Fibroblast of lung (primary cell): Measurements from ENCODE around the gene NDRG3. TPM values are rescaled to one million over a fixed set of nuclear protein-coding genes. Genes with fewer than 3 reads are reported as not detected.

ENCODE experiments used
- DNase-seq, 2 donors: peaks; one replicate each; pipeline versions ENCODE4 v3.0.0 to v3.0.0-alpha.2; 2010; ENCODE audit warnings: low read depth in 2 of 2
- H2AFZ ChIP-seq: 2 replicates; pipeline ENCODE4 v1.5.1; 2012; ENCODE audit warnings: low read length, control low read depth, inconsistent platforms
- H3K27ac ChIP-seq: 2 replicates; pipeline ENCODE4 v1.5.1; 2011; ENCODE audit warnings: low read length, control low read depth; ENCODE audit not compliant: insufficient read depth
- H3K27me3 ChIP-seq: 2 replicates; pipeline ENCODE4 v1.5.1; 2011; ENCODE audit warnings: mild to moderate bottlenecking, low read length; ENCODE audit not compliant: control insufficient read depth, insufficient read depth
- H3K36me3 ChIP-seq: 2 replicates; pipeline ENCODE4 v1.5.1; 2011; ENCODE audit warnings: low read length; ENCODE audit not compliant: control insufficient read depth, insufficient read depth
- H3K4me1 ChIP-seq: 2 replicates; pipeline ENCODE4 v1.5.1; 2011; ENCODE audit warnings: low read length; ENCODE audit not compliant: control insufficient read depth, insufficient read depth; ENCODE audit errors: extremely low read depth
- H3K4me2 ChIP-seq: 2 replicates; pipeline ENCODE4 v1.5.1; 2011; ENCODE audit warnings: low read length, control low read depth; ENCODE audit not compliant: insufficient read depth; ENCODE audit errors: extremely low read depth
- H3K4me3 ChIP-seq, 4 experiments: fragments of 200-600 bp in 1 of 4; sonication (generic) in 1 of 4; replicated peaks in 1 of 4; 2 replicates each; pipeline ENCODE4 v1.5.1; 2011 to 2016; ENCODE audit warnings: low read length in 4 of 4, low read depth in 3 of 4, mild to moderate bottlenecking in 3 of 4, control low read depth in 2 of 4, inconsistent platforms in 1 of 4, mixed read lengths in 1 of 4; ENCODE audit not compliant: insufficient read depth in 1 of 4; ENCODE audit errors: control extremely low read depth in 1 of 4
- H3K79me2 ChIP-seq: 2 replicates; pipeline ENCODE4 v1.5.1; 2012; ENCODE audit warnings: mild to moderate bottlenecking, low read length, inconsistent platforms; ENCODE audit not compliant: control insufficient read depth, insufficient read depth
- H3K9ac ChIP-seq: 2 replicates; pipeline ENCODE4 v1.5.1; 2011; ENCODE audit warnings: mild to moderate bottlenecking, low read length, control low read depth; ENCODE audit not compliant: insufficient read depth
- H3K9me3 ChIP-seq: 2 replicates; pipeline ENCODE4 v1.5.1; 2012; ENCODE audit warnings: low read depth, low read length; ENCODE audit not compliant: control insufficient read depth, insufficient read depth
- H4K20me1 ChIP-seq: 2 replicates; pipeline ENCODE4 v1.5.1; 2011; ENCODE audit warnings: low read length; ENCODE audit not compliant: control insufficient read depth, insufficient read depth; ENCODE audit errors: extremely low read depth
- EZH2 ChIP-seq: IDR thresholded peaks from 2 replicates; pipeline ENCODE4 v1.5.1; 2012; ENCODE audit warnings: low read length, control low read depth, mild to moderate bottlenecking; ENCODE audit errors: missing control alignments
- polyA plus RNA-seq, 2 donors: library from polyadenylated mRNA; depleted of rRNA in 1 of 2; stranded (reverse) in 1 of 2; unstranded in 1 of 2; fragments of >200 nt; gene quantifications; 2 replicates each; pipeline ENCODE4 v1.2.1, GENCODE V29; 2011 to 2012; ENCODE audit warnings: missing spikeins in 1 of 2
- total RNA-seq: library from RNA; depleted of rRNA; stranded (reverse); fragments of >200 nt; gene quantifications from 2 replicates; pipeline ENCODE4 v1.2.1, GENCODE V29; 2014
- TF ChIP-seq, protein P1 (sequence below), 2 donors: IDR thresholded peaks in 1 of 2; conservative IDR thresholded peaks in 1 of 2; 1 replicate in 1 of 2; 2 replicates in 1 of 2; pipeline ENCODE4 v1.5.1; 2011 to 2012; ENCODE audit warnings: low read length in 2 of 2, control low read depth in 1 of 2, inconsistent platforms in 1 of 2, low read depth in 1 of 2, mild to moderate bottlenecking in 1 of 2

NDRG3 gene
- total and polyA plus RNA-seq, 2 donors (not counting 1 experiment from before 2014, with no cell fraction given), result 37.8 TPM

DNA sequence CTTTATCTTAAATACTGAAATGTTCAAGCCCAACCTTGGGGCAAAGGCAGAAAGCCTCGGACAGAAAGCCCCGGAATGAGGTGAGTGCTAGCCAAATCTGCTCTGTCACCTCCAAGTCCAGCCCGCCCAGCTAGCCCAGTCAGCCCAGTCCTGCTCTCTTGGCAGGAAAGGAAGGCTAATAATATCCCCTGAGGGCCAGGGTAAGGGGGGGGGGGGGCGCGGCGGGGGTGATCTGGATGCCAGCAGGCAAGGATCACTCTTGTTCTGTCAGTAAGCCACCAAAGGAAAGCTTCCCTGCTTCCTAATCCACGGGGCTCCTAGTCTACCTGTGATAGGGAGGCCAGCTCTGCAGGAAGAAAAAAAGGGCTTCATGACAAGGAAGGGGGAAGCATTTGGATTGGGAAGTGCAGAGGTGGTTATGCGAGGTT is 1.1 kb downstream of the NDRG3 start:
- H3K79me2 ChIP-seq, result no peaks in the 10 kb centered on the region
- peak overlapping the region; percentile 75 to 82 (median 78) for H3K4me3 ChIP-seq
- H4K20me1 ChIP-seq, result no peaks in the 10 kb centered on the region
- H3K9ac ChIP-seq, result no peak overlapping the region
- H3K4me1 ChIP-seq, result no peaks in the 10 kb centered on the region
- TF ChIP-seq EZH2, result no peak
- TF ChIP-seq, protein P1, sequence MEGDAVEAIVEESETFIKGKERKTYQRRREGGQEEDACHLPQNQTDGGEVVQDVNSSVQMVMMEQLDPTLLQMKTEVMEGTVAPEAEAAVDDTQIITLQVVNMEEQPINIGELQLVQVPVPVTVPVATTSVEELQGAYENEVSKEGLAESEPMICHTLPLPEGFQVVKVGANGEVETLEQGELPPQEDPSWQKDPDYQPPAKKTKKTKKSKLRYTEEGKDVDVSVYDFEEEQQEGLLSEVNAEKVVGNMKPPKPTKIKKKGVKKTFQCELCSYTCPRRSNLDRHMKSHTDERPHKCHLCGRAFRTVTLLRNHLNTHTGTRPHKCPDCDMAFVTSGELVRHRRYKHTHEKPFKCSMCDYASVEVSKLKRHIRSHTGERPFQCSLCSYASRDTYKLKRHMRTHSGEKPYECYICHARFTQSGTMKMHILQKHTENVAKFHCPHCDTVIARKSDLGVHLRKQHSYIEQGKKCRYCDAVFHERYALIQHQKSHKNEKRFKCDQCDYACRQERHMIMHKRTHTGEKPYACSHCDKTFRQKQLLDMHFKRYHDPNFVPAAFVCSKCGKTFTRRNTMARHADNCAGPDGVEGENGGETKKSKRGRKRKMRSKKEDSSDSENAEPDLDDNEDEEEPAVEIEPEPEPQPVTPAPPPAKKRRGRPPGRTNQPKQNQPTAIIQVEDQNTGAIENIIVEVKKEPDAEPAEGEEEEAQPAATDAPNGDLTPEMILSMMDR (conservative IDR thresholded peaks at IDR 0.05 in 1 of 2, IDR thresholded peaks at IDR 0.05 in 1 of 2; ENCODE audit: low read depth in 1 of 2, low read length in 2 of 2), result no peak
- H2AFZ ChIP-seq, result peak overlapping the region; percentile 78
- peak overlapping the region; percentile 96 for H3K4me2 ChIP-seq
- no peaks in the 10 kb centered on the region for H3K36me3 ChIP-seq
- no peaks in the 10 kb centered on the region for H3K27me3 ChIP-seq
- DNase-seq, result peak in 1 of 2 donors; percentile 54
- H3K27ac ChIP-seq, result no peak overlapping the region
- H3K9me3 ChIP-seq, result no peaks in the 10 kb centered on the region

DNA sequence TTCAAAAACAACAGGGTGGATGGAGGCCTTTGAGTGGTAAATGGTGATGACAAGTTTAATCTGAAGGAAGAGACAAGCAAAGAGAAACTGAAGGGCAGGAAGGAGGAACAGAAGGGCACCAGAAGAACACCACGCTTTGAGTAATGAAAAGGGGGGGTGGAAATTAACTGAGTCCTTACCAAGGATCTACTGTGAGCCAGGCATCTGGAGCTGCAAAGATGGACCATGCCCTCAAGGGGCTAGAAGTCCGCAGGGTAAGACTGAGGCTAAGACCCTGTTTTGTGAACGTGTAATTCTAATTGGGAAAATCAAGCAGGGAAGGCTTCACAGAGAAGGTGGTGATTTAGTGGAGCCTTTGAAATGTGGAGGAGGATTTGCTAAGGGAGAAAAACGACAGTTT is 1.6 kb downstream of the NDRG3 start:
- DNase-seq, result no peak
- peak overlapping the region; percentile 51 for H3K4me2 ChIP-seq
- no peaks in the 10 kb centered on the region for H3K27me3 ChIP-seq
- no peak overlapping the region for H2AFZ ChIP-seq
- no peak overlapping the region for H3K9ac ChIP-seq
- H3K36me3 ChIP-seq, result no peaks in the 10 kb centered on the region
- H3K27ac ChIP-seq, result no peak overlapping the region
- no peaks in the 10 kb centered on the region for H3K79me2 ChIP-seq
- peak overlapping the region in 1 of 4 experiments; percentile 75 for H3K4me3 ChIP-seq
- H4K20me1 ChIP-seq, result no peaks in the 10 kb centered on the region
- no peaks in the 10 kb centered on the region for H3K4me1 ChIP-seq
- no peaks in the 10 kb centered on the region for H3K9me3 ChIP-seq
- TF ChIP-seq EZH2, result no peak
- TF ChIP-seq, protein P1 (conservative IDR thresholded peaks at IDR 0.05 in 1 of 2, IDR thresholded peaks at IDR 0.05 in 1 of 2; ENCODE audit: low read depth in 1 of 2, low read length in 2 of 2), result no peak

DNA sequence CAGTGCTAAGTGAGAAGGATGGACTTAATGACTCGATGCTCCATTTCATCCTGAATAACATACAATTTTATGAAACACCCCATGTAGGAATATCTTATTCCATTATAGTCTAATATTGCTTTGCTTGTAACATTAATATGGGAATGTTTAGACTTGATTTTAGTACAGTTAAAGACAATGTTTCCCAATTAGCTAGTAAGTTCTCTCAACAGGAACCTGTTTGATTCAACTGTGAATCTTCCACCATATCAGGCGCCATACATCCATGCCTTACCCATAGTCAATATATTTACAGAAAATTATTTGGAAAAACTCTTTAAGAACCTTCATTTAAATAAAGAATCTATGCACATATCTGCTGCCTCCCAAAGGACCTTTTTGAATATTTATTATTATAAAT is 3.3 kb downstream of the NDRG3 start:
- no peak overlapping the region for H3K9ac ChIP-seq
- H4K20me1 ChIP-seq, result no peaks in the 10 kb centered on the region
- H3K9me3 ChIP-seq, result no peaks in the 10 kb centered on the region
- no peaks in the 10 kb centered on the region for H3K79me2 ChIP-seq
- H3K4me3 ChIP-seq, result no peak overlapping the region
- TF ChIP-seq EZH2, result no peak
- TF ChIP-seq, protein P1 (conservative IDR thresholded peaks at IDR 0.05 in 1 of 2, IDR thresholded peaks at IDR 0.05 in 1 of 2; ENCODE audit: low read depth in 1 of 2, low read length in 2 of 2), result no peak
- no peaks in the 10 kb centered on the region for H3K36me3 ChIP-seq
- no peak overlapping the region for H2AFZ ChIP-seq
- H3K4me1 ChIP-seq, result no peaks in the 10 kb centered on the region
- H3K4me2 ChIP-seq, result no peak overlapping the region
- no peak for DNase-seq
- no peak overlapping the region for H3K27ac ChIP-seq
- no peaks in the 10 kb centered on the region for H3K27me3 ChIP-seq
